ENCODE measurements around the gene ZFHX3.

GRCh38 chr16:72744076-72744793, 303.7 kb downstream of the ZFHX3 start:
- TF ChIP-seq POLR2A (IDR thresholded peaks at IDR 0.05) (no peak), CTCF (IDR thresholded peaks at IDR 0.05) (no peak)

Data from tibial nerve (tissue), 3 donors.